Fibroblast of the aortic adventitia (primary cell): ENCODE data around the gene NTRK1. TPM values are rescaled to one million over a fixed set of nuclear protein-coding genes. Genes with fewer than 3 reads are reported as not detected.
"Not testable (repeated sequence)": the region's sequence is repeated elsewhere in the genome, so short reads cannot be mapped to it uniquely, and the experiment has no call there.

ENCODE experiments used
- DNase-seq: peaks from one replicate; pipeline ENCODE4 v3.0.0-alpha.2; 2010; ENCODE audit warnings: low read depth
- H3K4me3 ChIP-seq: 2 replicates; pipeline ENCODE4 v1.5.1; 2011; ENCODE audit warnings: low read depth, mild to moderate bottlenecking, control low read depth, low read length, moderate library complexity
- total RNA-seq: library from RNA; depleted of rRNA; stranded (reverse); fragments of >200 nt; gene quantifications from 2 replicates; pipeline ENCODE4 v1.2.3, GENCODE V29; 2012; ENCODE audit warnings: low replicate concordance
- TF ChIP-seq, protein P1 (sequence below): IDR thresholded peaks from 2 replicates; pipeline ENCODE4 v1.5.1; 2011; ENCODE audit warnings: mild to moderate bottlenecking, low read length, control low read depth, inconsistent platforms; ENCODE audit not compliant: insufficient read depth

The NTRK1 gene
- total RNA-seq, 1 donor: 0.09 TPM

GRCh38 chr1:156925154-156926010 lies 64.7 kb downstream of the NTRK1 start:
- no peak for DNase-seq
- TF ChIP-seq, protein P1, sequence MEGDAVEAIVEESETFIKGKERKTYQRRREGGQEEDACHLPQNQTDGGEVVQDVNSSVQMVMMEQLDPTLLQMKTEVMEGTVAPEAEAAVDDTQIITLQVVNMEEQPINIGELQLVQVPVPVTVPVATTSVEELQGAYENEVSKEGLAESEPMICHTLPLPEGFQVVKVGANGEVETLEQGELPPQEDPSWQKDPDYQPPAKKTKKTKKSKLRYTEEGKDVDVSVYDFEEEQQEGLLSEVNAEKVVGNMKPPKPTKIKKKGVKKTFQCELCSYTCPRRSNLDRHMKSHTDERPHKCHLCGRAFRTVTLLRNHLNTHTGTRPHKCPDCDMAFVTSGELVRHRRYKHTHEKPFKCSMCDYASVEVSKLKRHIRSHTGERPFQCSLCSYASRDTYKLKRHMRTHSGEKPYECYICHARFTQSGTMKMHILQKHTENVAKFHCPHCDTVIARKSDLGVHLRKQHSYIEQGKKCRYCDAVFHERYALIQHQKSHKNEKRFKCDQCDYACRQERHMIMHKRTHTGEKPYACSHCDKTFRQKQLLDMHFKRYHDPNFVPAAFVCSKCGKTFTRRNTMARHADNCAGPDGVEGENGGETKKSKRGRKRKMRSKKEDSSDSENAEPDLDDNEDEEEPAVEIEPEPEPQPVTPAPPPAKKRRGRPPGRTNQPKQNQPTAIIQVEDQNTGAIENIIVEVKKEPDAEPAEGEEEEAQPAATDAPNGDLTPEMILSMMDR: no peak
- H3K4me3 ChIP-seq: no peak overlapping the region

- TF ChIP-seq, protein P1: no peak
- no peak for DNase-seq
- H3K4me3 ChIP-seq: no peak overlapping the region
These were observed 65.5 kb downstream of the NTRK1 start for GRCh38 chr1:156926175-156926574.

DNA sequence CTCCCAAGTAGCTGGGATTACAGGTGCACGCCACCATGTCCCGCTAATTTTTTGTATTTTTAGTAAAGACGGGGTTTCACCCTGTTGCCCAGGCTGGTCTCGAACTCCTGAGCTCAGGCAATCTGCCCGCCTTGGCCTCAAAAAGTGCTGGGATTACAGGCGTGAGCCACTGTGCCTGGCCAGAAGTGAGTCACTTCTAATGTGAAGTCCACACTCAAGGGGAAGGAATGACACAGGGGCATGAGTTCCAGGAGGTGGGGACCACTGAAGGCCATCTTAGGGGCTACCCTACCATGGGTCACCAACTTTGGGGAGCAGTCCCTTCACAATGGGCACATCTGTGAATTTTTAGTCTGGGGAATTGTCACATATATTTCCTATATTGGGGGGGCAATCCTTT lies 66.0 kb downstream of the NTRK1 start:
- H3K4me3 ChIP-seq, DNase-seq: not testable (repeated sequence)

DNA sequence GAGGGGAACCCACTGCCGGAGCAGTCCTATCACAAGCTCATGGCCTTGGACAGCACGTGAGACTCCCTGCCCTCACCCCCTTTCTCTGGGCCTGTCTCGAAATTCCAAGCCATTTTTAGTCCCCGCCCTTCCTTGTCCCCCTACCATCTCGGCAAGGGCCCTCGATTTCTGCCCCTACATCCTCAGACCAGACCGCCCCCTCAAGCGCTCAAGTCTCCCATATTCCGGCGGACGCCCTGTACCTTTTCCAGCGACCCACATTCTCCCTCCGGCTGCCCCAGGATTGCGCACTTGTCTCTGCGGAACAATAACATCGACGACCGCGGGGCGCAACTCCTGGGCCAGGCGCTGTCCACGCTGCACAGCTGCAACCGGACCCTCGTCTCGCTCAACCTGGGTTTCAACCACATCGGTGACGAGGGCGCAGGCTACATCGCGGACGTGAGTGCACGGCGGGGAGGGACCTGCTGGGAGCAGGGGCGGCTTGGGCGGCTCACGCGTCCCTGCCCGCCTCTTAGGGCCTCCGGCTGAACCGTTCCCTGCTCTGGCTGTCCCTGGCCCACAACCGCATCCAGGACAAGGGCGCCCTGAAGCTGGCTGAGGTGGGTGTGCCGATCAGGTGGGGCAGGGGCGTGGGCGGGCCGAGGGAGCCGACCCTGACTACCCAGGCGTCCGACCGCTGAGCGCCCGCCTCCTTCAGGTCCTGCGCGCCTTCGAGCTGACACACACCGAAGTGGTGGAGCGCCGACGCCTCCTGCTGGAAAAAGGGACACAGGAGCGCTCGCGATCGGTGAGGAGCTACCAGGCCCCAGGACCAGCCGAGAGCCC lies 66.8 kb downstream of the NTRK1 start:
- TF ChIP-seq, protein P1: peak; percentile 86
- peak overlapping the region; percentile 15 for H3K4me3 ChIP-seq
- peak; percentile 67 for DNase-seq

DNA sequence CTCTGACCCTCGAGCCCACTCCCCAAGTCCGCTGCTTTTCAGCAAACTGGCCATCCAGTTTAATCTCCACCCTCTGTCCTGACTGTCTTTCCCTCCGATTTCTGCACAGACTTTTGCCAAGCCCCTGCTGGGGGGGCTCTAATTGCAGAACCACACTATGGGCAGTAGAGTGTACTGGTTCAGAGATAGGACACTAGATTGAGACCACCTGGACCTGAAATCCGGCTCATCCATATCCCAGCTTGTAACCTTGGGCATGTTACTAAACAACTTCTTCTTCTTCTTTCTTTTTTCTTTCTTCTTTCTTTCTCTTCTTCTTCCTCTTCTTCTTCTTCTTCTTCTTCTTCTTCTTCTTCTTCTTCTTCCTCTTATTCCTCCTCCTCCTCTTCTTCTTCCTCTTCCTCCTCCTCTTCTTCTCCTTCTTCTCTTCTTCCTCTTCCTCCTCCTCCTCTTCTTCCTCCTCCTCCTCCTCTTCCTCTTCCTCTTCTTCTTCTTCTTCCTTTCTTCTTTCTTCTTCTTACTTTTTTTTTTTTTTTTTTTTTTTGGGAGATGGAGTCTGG lies 67.5 kb downstream of the NTRK1 start:
- DNase-seq: no peak
- TF ChIP-seq, protein P1: no peak
- no peak overlapping the region for H3K4me3 ChIP-seq

DNA sequence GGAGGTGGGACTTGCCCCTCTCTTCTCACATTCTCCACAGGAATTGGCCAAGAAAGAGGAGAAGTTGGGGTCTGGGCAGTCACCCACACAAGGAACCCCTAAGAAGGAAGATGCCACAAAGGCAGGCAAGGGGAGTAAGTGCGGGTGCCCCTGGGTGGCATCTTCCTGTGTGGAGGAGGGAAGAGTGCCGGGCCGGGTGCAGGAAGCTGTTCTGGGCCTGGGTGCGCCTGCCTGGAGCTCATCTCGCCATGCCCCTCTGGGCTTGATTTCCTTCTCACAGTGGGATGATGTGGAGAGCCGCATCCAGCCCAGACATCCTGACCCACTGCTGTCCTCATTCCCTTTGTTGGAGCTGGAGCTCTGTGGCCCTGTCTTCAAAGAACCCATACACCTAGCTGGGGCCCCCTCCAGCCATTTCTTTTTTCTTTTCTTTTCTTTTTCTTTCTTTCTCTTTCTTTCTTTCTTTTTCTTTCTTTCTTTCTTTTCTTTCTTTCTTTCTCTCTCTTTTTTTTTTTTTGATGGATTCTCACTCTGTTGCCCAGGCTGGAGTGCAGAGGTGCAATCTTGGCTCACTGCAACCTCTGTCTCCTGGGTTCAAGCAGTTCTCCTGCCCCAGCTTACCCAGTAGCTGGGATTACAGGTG lies 69.1 kb downstream of the NTRK1 start:
- no peak overlapping the region for H3K4me3 ChIP-seq
- no peak for DNase-seq
- TF ChIP-seq, protein P1: no peak

DNA sequence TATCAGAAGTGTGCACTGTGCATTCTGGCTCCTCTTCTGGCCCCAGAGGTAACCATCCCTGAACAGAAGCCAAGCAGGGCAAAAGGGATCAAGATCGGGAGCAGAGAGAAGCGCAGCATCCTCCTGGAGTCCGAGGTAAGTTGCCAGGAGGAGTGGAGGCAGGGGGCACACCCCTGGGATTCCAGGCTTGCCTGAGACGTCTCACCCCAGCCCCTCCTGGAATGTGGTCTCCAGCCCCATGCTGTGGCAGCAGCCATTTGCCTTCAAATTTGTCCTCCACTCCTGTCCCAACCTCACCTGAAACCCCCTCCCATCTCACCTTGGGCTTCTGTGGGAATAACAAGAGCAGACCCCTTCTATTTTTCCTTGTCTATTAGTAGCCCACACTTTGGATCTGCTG lies 69.8 kb downstream of the NTRK1 start:
- H3K4me3 ChIP-seq: no peak overlapping the region
- TF ChIP-seq, protein P1: no peak
- no peak for DNase-seq
